ENCODE data around the gene NOVA2. TPM values are rescaled to one million over a fixed set of nuclear protein-coding genes. Genes with fewer than 3 reads are reported as not detected.

NOVA2 gene
- polyA plus RNA-seq, 6 donors from 2014 or later, result not detected

- Mint-ChIP-seq H3K4me3 (peak within 1 kb of the TSS in 1 of 8 donors; percentile 37), H3K4me1 (peaks cover 15 to 32% (median 20%) of the 10 kb centered on the region in 3 donors), H3K9me3 (peaks cover 0 to 2% (median 0%) of the 10 kb centered on the region in 7 donors), H3K27me3 (peaks cover 12 to 25% (median 22%) of the 10 kb centered on the region in 3 donors), H3K27ac (peak within 1 kb of the TSS in 1 of 6 donors; percentile 50), H3K36me3 (peaks cover 6 to 22% of the 10 kb centered on the region in 2 donors)
- DNase-seq (peak; percentile 99), ATAC-seq (ENCODE audit: low read depth in 2 of 2) (peak; percentile 91 to 93)
These were observed 21.5 kb upstream of the NOVA2 start, which contains the start of gene CCDC61 for GRCh38 chr19:45994998-45995714. Gene CCDC61, plus strand, starts transcription at chr19:45995467. Its CDS starts 7,552 bp downstream, at chr19:46003019.

GRCh38 chr19:45994456-45994997 lies 20.9 kb upstream of the NOVA2 start:
- H3K27me3 Mint-ChIP-seq, result peaks cover 14 to 25% (median 22%) of the 10 kb centered on the region in 3 donors
- peaks cover 0 to 2% (median 0%) of the 10 kb centered on the region in 7 donors for H3K9me3 Mint-ChIP-seq
- ATAC-seq (ENCODE audit: low read depth in 2 of 2) (peak; percentile 0 to 1), DNase-seq (no peak)
- peak overlapping the region in 1 of 8 donors; percentile 37 for H3K4me3 Mint-ChIP-seq
- H3K27ac Mint-ChIP-seq, result no peak overlapping the region
- peaks cover 6 to 23% of the 10 kb centered on the region in 2 donors for H3K36me3 Mint-ChIP-seq
- H3K4me1 Mint-ChIP-seq, result peaks cover 9 to 25% (median 14%) of the 10 kb centered on the region in 3 donors

- no peak for ATAC-seq (ENCODE audit: low read depth in 2 of 2)
- Mint-ChIP-seq H3K36me3 (peaks cover 0 to 8% of the 10 kb centered on the region in 2 donors), H3K4me3 (no peak overlapping the region), H3K4me1 (no peaks in the 10 kb centered on the region), H3K9me3 (peaks cover 0 to 1% (median 0%) of the 10 kb centered on the region in 7 donors), H3K27ac (no peak overlapping the region), H3K27me3 (peaks cover 21 to 37% (median 34%) of the 10 kb centered on the region in 3 donors)
- no peak for DNase-seq
These were observed 16.6 kb upstream of the NOVA2 start for GRCh38 chr19:45990113-45990728.

- Mint-ChIP-seq H3K36me3 (peaks cover 4 to 16% of the 10 kb centered on the region in 2 donors), H3K4me3 (no peak overlapping the region), H3K27ac (no peak overlapping the region), H3K4me1 (no peaks in the 10 kb centered on the region), H3K27me3 (peaks cover 22 to 66% (median 52%) of the 10 kb centered on the region in 3 donors), H3K9me3 (peaks cover 1 to 6% (median 4%) of the 10 kb centered on the region in 7 donors)
- no peak for DNase-seq
- no peak for ATAC-seq (ENCODE audit: low read depth in 2 of 2)
These were observed 11.7 kb upstream of the NOVA2 start for GRCh38 chr19:45985321-45985720.

- H3K27ac Mint-ChIP-seq, result peak overlapping the region in 1 of 6 donors; percentile 52
- peaks cover 4 to 8% of the 10 kb centered on the region in 2 donors for H3K36me3 Mint-ChIP-seq
- ATAC-seq (ENCODE audit: low read depth in 2 of 2) (no peak), DNase-seq (no peak)
- H3K27me3 Mint-ChIP-seq, result peaks cover 24 to 66% (median 58%) of the 10 kb centered on the region in 3 donors
- no peaks in the 10 kb centered on the region for H3K4me1 Mint-ChIP-seq
- H3K9me3 Mint-ChIP-seq, result peaks cover 0 to 6% (median 4%) of the 10 kb centered on the region in 7 donors
- H3K4me3 Mint-ChIP-seq, result no peak overlapping the region
These were observed 7.7 kb upstream of the NOVA2 start for GRCh38 chr19:45981350-45981749.

- H3K27me3 Mint-ChIP-seq, result peaks cover 31 to 78% (median 75%) of the 10 kb centered on the region in 3 donors
- no peak overlapping the region for H3K27ac Mint-ChIP-seq
- no peaks in the 10 kb centered on the region for H3K4me1 Mint-ChIP-seq
- H3K4me3 Mint-ChIP-seq, result no peak overlapping the region
- no peaks in the 10 kb centered on the region for H3K36me3 Mint-ChIP-seq
- peaks cover 0 to 4% (median 0%) of the 10 kb centered on the region in 7 donors for H3K9me3 Mint-ChIP-seq
- no peak for DNase-seq
- ATAC-seq (ENCODE audit: low read depth in 2 of 2), result no peak
These were observed 4.5 kb upstream of the NOVA2 start for GRCh38 chr19:45978156-45978555.

- Mint-ChIP-seq H3K4me1 (peaks cover 13 to 16% (median 16%) of the 10 kb centered on the region in 3 donors), H3K9me3 (peaks cover 0 to 12% (median 9%) of the 10 kb centered on the region in 7 donors), H3K27ac (peak overlapping the region in 1 of 6 donors; percentile 26), H3K4me3 (peak overlapping the region in 1 of 8 donors; percentile 42), H3K36me3 (peaks cover 0 to 14% of the 10 kb centered on the region in 2 donors), H3K27me3 (peaks cover 44 to 85% (median 76%) of the 10 kb centered on the region in 3 donors)
- DNase-seq, result no peak
- ATAC-seq (ENCODE audit: low read depth in 2 of 2), result no peak
These were observed 2.5 kb upstream of the NOVA2 start for GRCh38 chr19:45976178-45976577.

- Mint-ChIP-seq H3K4me3 (peak overlapping the region in 1 of 8 donors; percentile 42), H3K27me3 (peaks cover 47 to 87% (median 79%) of the 10 kb centered on the region in 3 donors), H3K9me3 (peaks cover 0 to 12% (median 9%) of the 10 kb centered on the region in 7 donors), H3K27ac (no peak overlapping the region), H3K36me3 (peaks cover 0 to 14% of the 10 kb centered on the region in 2 donors), H3K4me1 (peaks cover 16 to 19% (median 19%) of the 10 kb centered on the region in 3 donors)
- no peak for DNase-seq
- no peak for ATAC-seq (ENCODE audit: low read depth in 2 of 2)
These were observed 1.8 kb upstream of the NOVA2 start for GRCh38 chr19:45975306-45976070.

GRCh38 chr19:45972947-45973540 lies 621 bp downstream of the NOVA2 start:
- no peak for ATAC-seq (ENCODE audit: low read depth in 2 of 2)
- H3K27ac Mint-ChIP-seq, result peak overlapping the region in 2 of 6 donors; percentile 56 to 89
- peaks cover 16 to 20% (median 19%) of the 10 kb centered on the region in 3 donors for H3K4me1 Mint-ChIP-seq

GRCh38 chr19:45972081-45972946 lies 1.4 kb downstream of the NOVA2 start:
- Mint-ChIP-seq H3K27me3 (peaks cover 66 to 88% (median 87%) of the 10 kb centered on the region in 3 donors), H3K4me3 (peak overlapping the region; percentile 10 to 86 (median 62)), H3K4me1 (peaks cover 16 to 20% (median 19%) of the 10 kb centered on the region in 3 donors), H3K36me3 (peaks cover 0 to 14% of the 10 kb centered on the region in 2 donors), H3K9me3 (peaks cover 0 to 16% (median 9%) of the 10 kb centered on the region in 7 donors), H3K27ac (peak overlapping the region; percentile 56 to 97 (median 92))
- ATAC-seq (ENCODE audit: low read depth in 2 of 2) (peak; percentile 88 to 91), DNase-seq (peak; percentile 69)

More at GRCh38 chr19:45972947-45973540, 621 bp downstream of the NOVA2 start:
- H3K27me3 Mint-ChIP-seq, result peaks cover 69 to 88% (median 87%) of the 10 kb centered on the region in 3 donors
- peaks cover 0 to 16% (median 9%) of the 10 kb centered on the region in 7 donors for H3K9me3 Mint-ChIP-seq
- no peak for DNase-seq
- peaks cover 0 to 14% of the 10 kb centered on the region in 2 donors for H3K36me3 Mint-ChIP-seq
- peak overlapping the region in 4 of 8 donors; percentile 10 to 86 (median 33) for H3K4me3 Mint-ChIP-seq

GRCh38 chr19:45971260-45971902 lies 2.3 kb downstream of the NOVA2 start:
- Mint-ChIP-seq H3K9me3 (peaks cover 0 to 16% (median 9%) of the 10 kb centered on the region in 7 donors), H3K4me3 (peak overlapping the region in 5 of 8 donors; percentile 14 to 89 (median 52)), H3K27ac (peak overlapping the region in 5 of 6 donors; percentile 56 to 97 (median 93)), H3K4me1 (peaks cover 16 to 20% (median 19%) of the 10 kb centered on the region in 3 donors), H3K27me3 (peaks cover 60 to 85% (median 83%) of the 10 kb centered on the region in 3 donors), H3K36me3 (peaks cover 0 to 14% of the 10 kb centered on the region in 2 donors)
- ATAC-seq (ENCODE audit: low read depth in 2 of 2) (no peak), DNase-seq (no peak)
